IMR-90 (cell line): ENCODE data around the gene FAM98C. TPM values are rescaled to one million over a fixed set of nuclear protein-coding genes. Genes with fewer than 3 reads are reported as not detected.

Source experiments
- ATAC-seq: fragments of 200-7000 bp; cut with Tn5 transposase; 2 replicates; pipeline ENCODE4 v1.9.1; 2020; ENCODE audit warnings: low read depth, mild to moderate bottlenecking, moderate library complexity
- BruUV-seq: library from RNA; stranded (reverse); fragments of 400-500 nt; replicated peaks from 2 replicates; lab custom pipeline; 2021; lab: Mats Ljungman, UMichigan
- CTCF ChIA-PET: fragments of 300-600 bp; formaldehyde crosslinking; extraction: SDS; loops from one replicate; lab custom pipeline; 2021; ENCODE audit warnings: antibody characterized with exemption; lab: Yijun Ruan, JAX
- POLR2A ChIA-PET: fragments of 300-600 bp; sonication (Branson Sonifier 250); formaldehyde crosslinking; loops from one replicate; lab custom pipeline; 2022; ENCODE audit warnings: antibody characterized with exemption; ENCODE audit not compliant: unreplicated experiment; lab: Charles Lee
- DNase-seq: peaks from one replicate; pipeline ENCODE4 v3.0.0; 2013
- H2AFZ ChIP-seq: replicated peaks from 2 replicates; pipeline ENCODE3; 2013; ENCODE audit warnings: low read length, mild to moderate bottlenecking; ENCODE audit not compliant: poor library complexity
- H2AK5ac ChIP-seq: 2 replicates; pipeline ENCODE4 v1.6.1; 2013; ENCODE audit warnings: low read depth, low read length, inconsistent platforms
- H2AK9ac ChIP-seq: replicated peaks from 2 replicates; pipeline ENCODE3; 2013; ENCODE audit warnings: mild to moderate bottlenecking, low read depth, low read length, moderate library complexity; ENCODE audit not compliant: poor library complexity
- H2BK120ac ChIP-seq: 2 replicates; pipeline ENCODE4 v1.6.1; 2013; ENCODE audit warnings: low read depth, low read length, inconsistent platforms
- H2BK15ac ChIP-seq: 3 replicates; pipeline ENCODE4 v1.6.1; 2013; ENCODE audit warnings: low read depth, low read length, inconsistent platforms
- H2BK20ac ChIP-seq: 2 replicates; pipeline ENCODE4 v1.6.1; 2013; ENCODE audit warnings: low read depth, mild to moderate bottlenecking, inconsistent platforms, low read length, moderate library complexity
- H2BK5ac ChIP-seq: 2 replicates; pipeline ENCODE4 v1.6.1; 2013; ENCODE audit warnings: mild to moderate bottlenecking, low read depth, low read length, inconsistent platforms; ENCODE audit not compliant: poor library complexity, severe bottlenecking
- H3K14ac ChIP-seq: replicated peaks from 2 replicates; pipeline ENCODE4 v1.6.1; 2013; ENCODE audit warnings: low read depth, low read length, inconsistent platforms
- H3K18ac ChIP-seq: 2 replicates; pipeline ENCODE4 v1.6.1; 2013; ENCODE audit warnings: low read depth, low read length, control low read depth
- H3K23ac ChIP-seq: 2 replicates; pipeline ENCODE4 v1.6.1; 2013; ENCODE audit warnings: low read depth, low read length, inconsistent platforms
- H3K27ac ChIP-seq: 2 replicates; pipeline ENCODE4 v1.5.1; 2013; ENCODE audit warnings: mild to moderate bottlenecking, control low read depth, low read length; ENCODE audit not compliant: insufficient read depth
- H3K27me3 ChIP-seq: 2 replicates; pipeline ENCODE4 v1.6.1; 2013; ENCODE audit warnings: low read length; ENCODE audit not compliant: control insufficient read depth, insufficient read depth
- H3K36me3 ChIP-seq: 2 replicates; pipeline ENCODE4 v1.6.1; 2013; ENCODE audit warnings: low read length, mixed read lengths; ENCODE audit not compliant: control insufficient read depth, insufficient read depth
- H3K4ac ChIP-seq: 2 replicates; pipeline ENCODE4 v1.6.1; 2013; ENCODE audit warnings: low read depth, low read length, inconsistent platforms
- H3K4me1 ChIP-seq: 2 replicates; pipeline ENCODE4 v1.6.1; 2013; ENCODE audit warnings: low read length, mixed read lengths; ENCODE audit not compliant: control insufficient read depth, insufficient read depth
- H3K4me2 ChIP-seq: 2 replicates; pipeline ENCODE4 v1.6.1; 2013; ENCODE audit warnings: low read depth, mild to moderate bottlenecking, control low read depth, low read length, moderate library complexity
- H3K4me3 ChIP-seq: 2 replicates; pipeline ENCODE4 v1.5.1; 2013; ENCODE audit warnings: low read depth, mild to moderate bottlenecking, control low read depth, low read length, moderate library complexity; ENCODE audit not compliant: insufficient read depth
- H3K56ac ChIP-seq: 2 replicates; pipeline ENCODE4 v1.6.1; 2013; ENCODE audit warnings: low read length, inconsistent platforms; ENCODE audit not compliant: insufficient read depth; ENCODE audit errors: extremely low read depth
- H3K79me1 ChIP-seq, 2 experiments: 2 replicates each; pipeline ENCODE4 v1.6.1; 2013; ENCODE audit warnings: low read length in 2 of 2, inconsistent platforms in 1 of 2, low read depth in 1 of 2
- H3K9ac ChIP-seq: 2 replicates; pipeline ENCODE4 v1.6.1; 2013; ENCODE audit warnings: low read depth, low read length, control low read depth
- H3K9me1 ChIP-seq: 2 replicates; pipeline ENCODE4 v1.6.1; 2013; ENCODE audit warnings: low read length, inconsistent platforms; ENCODE audit not compliant: insufficient read depth
- H3K9me3 ChIP-seq: 2 replicates; pipeline ENCODE4 v1.6.1; 2013; ENCODE audit warnings: low read length; ENCODE audit not compliant: control insufficient read depth, insufficient read depth
- H4K20me1 ChIP-seq: 2 replicates; pipeline ENCODE4 v1.6.1; 2013; ENCODE audit warnings: low read length, inconsistent platforms; ENCODE audit not compliant: insufficient read depth
- H4K5ac ChIP-seq: 2 replicates; pipeline ENCODE4 v1.6.1; 2013; ENCODE audit warnings: mild to moderate bottlenecking, low read depth, low read length, control low read depth
- H4K8ac ChIP-seq, 2 experiments: 2 replicates each; pipeline ENCODE4 v1.6.1; 2013; ENCODE audit warnings: low read depth in 2 of 2, low read length in 2 of 2, control low read depth in 1 of 2, inconsistent platforms in 1 of 2
- H4K91ac ChIP-seq: 2 replicates; pipeline ENCODE4 v1.6.1; 2013; ENCODE audit warnings: low read depth, low read length, inconsistent platforms; ENCODE audit not compliant: insufficient read depth
- BHLHE40 ChIP-seq: fragments of 150-350 bp; IDR thresholded peaks from 2 replicates; pipeline ENCODE4 v1.6.1; 2016; ENCODE audit warnings: mild to moderate bottlenecking, low read depth, low read length
- CHD1 ChIP-seq: IDR thresholded peaks from 2 replicates; pipeline ENCODE4 v1.6.1; 2012; ENCODE audit warnings: low read depth, low read length, improper control_type of control experiment
- CTCF ChIP-seq: conservative IDR thresholded peaks from 2 replicates; pipeline ENCODE4 v1.5.1; 2012; ENCODE audit warnings: mild to moderate bottlenecking, low read depth, low read length, improper control_type of control experiment
- FOS ChIP-seq: fragments of 150-350 bp; IDR thresholded peaks from 2 replicates; pipeline ENCODE4 v1.6.1; 2016; ENCODE audit warnings: low read depth, low read length
- MAFK ChIP-seq: IDR thresholded peaks from 2 replicates; pipeline ENCODE4 v1.6.1; 2012; ENCODE audit warnings: low read depth, low read length, improper control_type of control experiment
- MAZ ChIP-seq: IDR thresholded peaks from 2 replicates; pipeline ENCODE4 v1.6.1; 2012; ENCODE audit warnings: low read depth, mild to moderate bottlenecking, low read length, improper control_type of control experiment, moderate library complexity, borderline replicate concordance
- MXI1 ChIP-seq: IDR thresholded peaks from 2 replicates; pipeline ENCODE4 v1.6.1; 2012; ENCODE audit warnings: low read depth, mild to moderate bottlenecking, low read length, moderate library complexity, borderline replicate concordance
- POLR2A ChIP-seq: IDR thresholded peaks from 2 replicates; pipeline ENCODE4 v1.6.1; 2012; ENCODE audit warnings: mild to moderate bottlenecking, low read depth, low read length
- RAD21 ChIP-seq: IDR thresholded peaks from 2 replicates; pipeline ENCODE4 v1.6.1; 2012; ENCODE audit warnings: low read length, improper control_type of control experiment
- RCOR1 ChIP-seq: IDR thresholded peaks from 2 replicates; pipeline ENCODE4 v1.6.1; 2012; ENCODE audit warnings: mild to moderate bottlenecking, low read length, improper control_type of control experiment; ENCODE audit not compliant: insufficient replicate concordance
- WGBS, 2 experiments: methylation state at CpG; one replicate each; pipeline versions ENCODE4 v1.1.5 to v1.1.7; 2013; ENCODE audit warnings: missing lambda C conversion rate in 2 of 2; ENCODE audit not compliant: insufficient read length in 1 of 2; ENCODE audit errors: extremely low coverage in 2 of 2; 5-methylcytosine and 5-hydroxymethylcytosine counted together
- dilution Hi-C: fragments of 300-500 bp; cut with HindIII; formaldehyde crosslinking; loops from one replicate; pipeline ENCODE4 v1.14.3; 2018; ENCODE audit warnings: low sequenced_read_pairs; ENCODE audit not compliant: unreplicated experiment
- in situ Hi-C: fragments of 300-500 bp; cut with MboI; formaldehyde crosslinking; loops from 3 replicates; pipeline ENCODE4 v1.14.3; 2019; ENCODE audit warnings: low sequenced_read_pairs, inconsistent platforms, mixed read lengths
- intact Hi-C: fragments of 100-400 bp; cut with micrococcal nuclease; formaldehyde crosslinking; loops from 2 replicates; pipeline ENCODE4 v1.10.0; 2022
- polyA plus RNA-seq, 3 experiments: library from polyadenylated mRNA; depleted of rRNA; stranded (reverse); fragments of >200 nt; gene quantifications; 2 replicates each; pipeline ENCODE4 v1.2.3, GENCODE V29; 2012; ENCODE audit warnings: low replicate concordance in 1 of 3
- total RNA-seq: library from RNA; depleted of rRNA; stranded (reverse); fragments of >200 nt; gene quantifications from 2 replicates; pipeline ENCODE4 v1.2.3, GENCODE V29; 2012

FAM98C gene
- total and polyA plus RNA-seq, 2 of the 4 experiments (the other 2 are of a cell fraction): 3.6 to 17.9 TPM

GRCh38 chr19:38374332-38375097 lies 28.4 kb upstream of the FAM98C start, which contains the start of gene PSMD8:
PSMD8 (plus strand) TSS chr19:38374571; CDS start chr19:38374602, 31 bp downstream.
- peak within 1 kb of the TSS; percentile 84 for H3K4me2 ChIP-seq
- 0% methylated on average over 53 of the region's 65 CpGs; no CpG with 5 or more reads in 1 of the 2 experiments for WGBS, 2 experiments
- H3K27ac ChIP-seq: peak within 1 kb of the TSS; percentile 86
- peak within 1 kb of the TSS; percentile 59 for H3K4me3 ChIP-seq
- H4K8ac ChIP-seq: peak within 1 kb of the TSS; percentile 86 to 98
- H3K4me1 ChIP-seq: peaks cover 12% of the 10 kb centered on the region
- H2AFZ ChIP-seq: peak within 1 kb of the TSS; percentile 96
- intact Hi-C loops (loop anchor here (2.0 kb wide), 2 partner anchors 14 to 38 kb away; partner anchors contain the start of genes GGN and SPRED3), dilution Hi-C loops (no loop called here), in situ Hi-C loops (no loop called here)
- peaks cover 19% of the 10 kb centered on the region for H3K9me1 ChIP-seq
- peaks cover 38% of the 10 kb centered on the region for H4K20me1 ChIP-seq
- peak within 1 kb of the TSS; percentile 81 for H4K5ac ChIP-seq
- H2BK20ac ChIP-seq: peak within 1 kb of the TSS; percentile 27; the same call in 1 of the 2 replicates
- H3K79me1 ChIP-seq: peaks cover 16 to 48% of the 10 kb centered on the region in 2 experiments; a peak in 3 of 4 replicates
- peak within 1 kb of the TSS; percentile 92 for H3K56ac ChIP-seq
- H3K14ac ChIP-seq: peak within 1 kb of the TSS; percentile 99
- H2BK5ac ChIP-seq: peak within 1 kb of the TSS; percentile 65
- H3K23ac ChIP-seq: peak within 1 kb of the TSS; percentile 95; the same call in 1 of the 2 replicates
- CTCF ChIA-PET: interaction anchor here (0.6 to 1.1 kb wide), 6 partner anchors 12 to 578 kb away, joined by 4 to 10 read pairs (median 4); partner anchors contain the start of genes FAM98C and GGN
- peak within 1 kb of the TSS; percentile 87 for H4K91ac ChIP-seq
- DNase-seq: peak; percentile 97
- H2BK15ac ChIP-seq: peak within 1 kb of the TSS; percentile 48; the same call in 1 of the 3 replicates
- peak within 1 kb of the TSS; percentile 61 for H3K18ac ChIP-seq
- peak; percentile 99 for ATAC-seq
- TF ChIP-seq CTCF (peak; percentile 41), POLR2A (peak; percentile 98), RCOR1 (no peak), BHLHE40 (peak; percentile 11; the same call in 1 of the 2 replicates), RAD21 (0 out of 2 replicates have a peak, but pooled peaks have one; percentile 6), MAFK (no peak), FOS (0 out of 2 replicates have a peak, but pooled peaks have one; percentile 16), MXI1 (peak; percentile 16; the same call in 1 of the 2 replicates), MAZ (peak; percentile 54; the same call in 1 of the 2 replicates), CHD1 (peak; percentile 27; the same call in 1 of the 2 replicates)
- H3K9ac ChIP-seq: peak within 1 kb of the TSS; percentile 88
- peak within 1 kb of the TSS; percentile 88 for H2AK5ac ChIP-seq
- H3K36me3 ChIP-seq: peaks cover 18% of the 10 kb centered on the region
- peak within 1 kb of the TSS; percentile 96 for H3K4ac ChIP-seq
- H3K27me3 ChIP-seq: peaks cover 5% of the 10 kb centered on the region; the same call in 1 of the 2 replicates
- no TSS peak for BruUV-seq
- peak within 1 kb of the TSS; percentile 64 for H2BK120ac ChIP-seq
- no peaks in the 10 kb centered on the region for H3K9me3 ChIP-seq
- POLR2A ChIA-PET: interaction anchor here (1.0 to 1.2 kb wide), 2 partner anchors 13 to 123 kb away, joined by 3 to 12 read pairs; partner anchors contain the start of genes GGN and SPRED3
- peak within 1 kb of the TSS; percentile 99 for H2AK9ac ChIP-seq
